ENCODE data around the gene UBQLN1. TPM values are rescaled to one million over a fixed set of nuclear protein-coding genes. Genes with fewer than 3 reads are reported as not detected.

The UBQLN1 gene
- total RNA-seq, 1 experiment from 2014 or later: 56.3 TPM

GRCh38 chr9:83701769-83702168 is 6.0 kb downstream of the UBQLN1 start:
- no peak overlapping the region for H3K4me3 ChIP-seq (ENCODE audit: low read depth, low read length)
- no peak for DNase-seq
- CTCF ChIA-PET: no interaction called here
- H3K4me1 ChIP-seq: no peaks in the 10 kb centered on the region
- no peaks in the 10 kb centered on the region for H3K27me3 Mint-ChIP-seq (ENCODE audit: insufficient read depth, unreplicated experiment)
- no peak overlapping the region for H3K4me3 Mint-ChIP-seq (ENCODE audit: unreplicated experiment)
- POLR2A ChIA-PET: no interaction called here
- H3K36me3 Mint-ChIP-seq (ENCODE audit: insufficient read depth, unreplicated experiment): peaks cover 24% of the 10 kb centered on the region
- no peaks in the 10 kb centered on the region for H3K9me3 ChIP-seq
- intact Hi-C loops (cut with micrococcal nuclease; ENCODE audit: unreplicated experiment): no loop called here
- no peaks in the 10 kb centered on the region for H3K9me3 Mint-ChIP-seq (ENCODE audit: unreplicated experiment)
- no peaks in the 10 kb centered on the region for H3K36me3 ChIP-seq (ENCODE audit: control insufficient read depth, insufficient read depth, low read length)
- BruUV-seq (replicated peaks): no TSS peak
- H3K27me3 ChIP-seq (replicated peaks; ENCODE audit: control insufficient read depth, insufficient read depth, low read length): no peaks in the 10 kb centered on the region
- no peaks in the 10 kb centered on the region for H3K4me1 Mint-ChIP-seq (ENCODE audit: low read depth, unreplicated experiment)
- TF ChIP-seq CTCF (IDR thresholded peaks at IDR 0.05; ENCODE audit: insufficient read depth in 1 of 2, low read depth in 1 of 2, low read length in 1 of 2, severe bottlenecking in 1 of 2, unreplicated experiment in 1 of 2): no peak
- no peak overlapping the region for H3K27ac Mint-ChIP-seq (ENCODE audit: unreplicated experiment)

DNA sequence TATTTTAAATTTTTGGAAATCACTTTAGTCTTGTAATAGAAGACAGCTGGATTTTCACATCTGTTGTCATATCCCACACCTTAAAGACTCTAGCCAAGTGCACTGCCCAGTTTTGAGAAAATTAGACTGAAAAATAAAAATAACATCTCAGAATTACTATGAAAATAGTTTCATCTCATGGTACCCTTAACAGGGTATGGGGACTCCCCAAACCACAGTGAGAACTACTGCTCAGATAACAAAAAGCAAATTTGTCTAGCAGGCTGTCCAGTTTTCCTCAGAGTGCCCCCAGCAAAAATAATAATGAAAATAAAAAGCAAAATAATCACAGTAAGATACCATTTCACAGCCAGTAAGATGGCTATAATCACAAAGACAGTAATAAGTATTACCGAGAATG is 6.5 kb downstream of the UBQLN1 start:
- TF ChIP-seq CTCF (IDR thresholded peaks at IDR 0.05; ENCODE audit: insufficient read depth in 1 of 2, low read depth in 1 of 2, low read length in 1 of 2, severe bottlenecking in 1 of 2, unreplicated experiment in 1 of 2): no peak
- intact Hi-C loops (cut with micrococcal nuclease; ENCODE audit: unreplicated experiment): no loop called here
- ChIA-PET CTCF (no interaction called here), POLR2A (no interaction called here)
- no peaks in the 10 kb centered on the region for H3K27me3 ChIP-seq (replicated peaks; ENCODE audit: control insufficient read depth, insufficient read depth, low read length)
- H3K4me3 ChIP-seq (ENCODE audit: low read depth, low read length): no peak overlapping the region
- no peak overlapping the region for H3K4me3 Mint-ChIP-seq (ENCODE audit: unreplicated experiment)
- DNase-seq: no peak
- H3K27me3 Mint-ChIP-seq (ENCODE audit: insufficient read depth, unreplicated experiment): no peaks in the 10 kb centered on the region
- H3K9me3 ChIP-seq: no peaks in the 10 kb centered on the region
- no peak overlapping the region for H3K27ac Mint-ChIP-seq (ENCODE audit: unreplicated experiment)
- BruUV-seq (replicated peaks): no TSS peak
- H3K4me1 ChIP-seq: no peaks in the 10 kb centered on the region
- H3K36me3 Mint-ChIP-seq (ENCODE audit: insufficient read depth, unreplicated experiment): peaks cover 19% of the 10 kb centered on the region
- no peaks in the 10 kb centered on the region for H3K4me1 Mint-ChIP-seq (ENCODE audit: low read depth, unreplicated experiment)
- no peaks in the 10 kb centered on the region for H3K9me3 Mint-ChIP-seq (ENCODE audit: unreplicated experiment)
- H3K36me3 ChIP-seq (ENCODE audit: control insufficient read depth, insufficient read depth, low read length): no peaks in the 10 kb centered on the region

DNA sequence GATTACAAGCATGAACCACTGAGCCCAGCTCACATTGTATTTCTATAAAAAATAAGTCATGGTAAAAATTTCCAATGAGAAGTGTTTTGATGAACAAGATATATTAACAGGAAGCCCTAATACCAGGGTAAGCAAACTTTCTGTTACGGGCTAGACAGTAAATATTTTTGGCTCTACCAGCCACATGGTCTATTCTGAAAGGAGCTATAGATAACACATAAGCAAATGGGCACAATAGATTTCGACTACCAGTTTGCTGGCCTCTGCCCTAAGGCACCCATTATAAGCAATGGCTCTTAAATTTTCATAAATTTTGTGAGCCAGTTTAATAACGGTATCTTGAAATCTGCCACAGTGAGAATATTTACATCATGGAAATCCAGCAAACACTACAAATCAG is 8.1 kb downstream of the UBQLN1 start:
- H3K27me3 Mint-ChIP-seq (ENCODE audit: insufficient read depth, unreplicated experiment): no peaks in the 10 kb centered on the region
- intact Hi-C loops (cut with micrococcal nuclease; ENCODE audit: unreplicated experiment): no loop called here
- CTCF ChIA-PET: no interaction called here

More for the DNA sequence above, 8.1 kb downstream of the UBQLN1 start:
- TF ChIP-seq CTCF (IDR thresholded peaks at IDR 0.05; ENCODE audit: insufficient read depth in 1 of 2, low read depth in 1 of 2, low read length in 1 of 2, severe bottlenecking in 1 of 2, unreplicated experiment in 1 of 2): no peak
- Histone ChIP-seq H3K9me3 (no peaks in the 10 kb centered on the region), H3K27me3 (replicated peaks; ENCODE audit: control insufficient read depth, insufficient read depth, low read length) (no peaks in the 10 kb centered on the region), H3K4me1 (no peaks in the 10 kb centered on the region), H3K36me3 (ENCODE audit: control insufficient read depth, insufficient read depth, low read length) (no peaks in the 10 kb centered on the region), H3K4me3 (ENCODE audit: low read depth, low read length) (no peak overlapping the region)
- POLR2A ChIA-PET: no interaction called here
- no peak overlapping the region for H3K4me3 Mint-ChIP-seq (ENCODE audit: unreplicated experiment)
- H3K4me1 Mint-ChIP-seq (ENCODE audit: low read depth, unreplicated experiment): no peaks in the 10 kb centered on the region
- no TSS peak for BruUV-seq (replicated peaks)
- no peak overlapping the region for H3K27ac Mint-ChIP-seq (ENCODE audit: unreplicated experiment)
- DNase-seq: no peak
- H3K36me3 Mint-ChIP-seq (ENCODE audit: insufficient read depth, unreplicated experiment): peaks cover 12% of the 10 kb centered on the region
- no peaks in the 10 kb centered on the region for H3K9me3 Mint-ChIP-seq (ENCODE audit: unreplicated experiment)

Measured in Caco-2 (cell line).